ENCODE results near the gene PCLO.

GRCh38 chr7:83150310-83150709 is 12.4 kb downstream of the PCLO start:
- TF ChIP-seq MAX (CRISPR knock-in tag; IDR thresholded peaks at IDR 0.05) (no peak), CTCF (IDR thresholded peaks at IDR 0.05) (no peak)

Data from WTC11 (cell line).